ENCODE data around the gene LTO1. TPM values are rescaled to one million over a fixed set of nuclear protein-coding genes. Genes with fewer than 3 reads are reported as not detected.

LTO1 gene
- total and polyA plus RNA-seq, 2 of the 13 experiments (the other 11 are each of a cell fraction or from before 2014, with no cell fraction given) = 11.8 to 15.0 TPM

- TF ChIP-seq CREB1 (IDR thresholded peaks at IDR 0.05) = peak; percentile 27; the same call in 1 of the 2 replicates
- TF ChIP-seq CREB1 (CRISPR knock-in tag; IDR thresholded peaks at IDR 0.05) = no peak
- no peak for TF ChIP-seq ZNF570 (CRISPR knock-in tag; IDR thresholded peaks at IDR 0.05; ENCODE audit: borderline replicate concordance)
- TF ChIP-seq RARG (CRISPR knock-in tag; IDR thresholded peaks at IDR 0.05; ENCODE audit: low read depth) = no peak
- no peak for TF ChIP-seq KDM6A (CRISPR knock-in tag; IDR thresholded peaks at IDR 0.05; ENCODE audit: low read depth)
- TF ChIP-seq ZNF263 (CRISPR knock-in tag; IDR thresholded peaks at IDR 0.05) = peak; percentile 40
- no peak for TF ChIP-seq ZNF124 (CRISPR knock-in tag; IDR thresholded peaks at IDR 0.05)
- TF ChIP-seq, protein P1, sequence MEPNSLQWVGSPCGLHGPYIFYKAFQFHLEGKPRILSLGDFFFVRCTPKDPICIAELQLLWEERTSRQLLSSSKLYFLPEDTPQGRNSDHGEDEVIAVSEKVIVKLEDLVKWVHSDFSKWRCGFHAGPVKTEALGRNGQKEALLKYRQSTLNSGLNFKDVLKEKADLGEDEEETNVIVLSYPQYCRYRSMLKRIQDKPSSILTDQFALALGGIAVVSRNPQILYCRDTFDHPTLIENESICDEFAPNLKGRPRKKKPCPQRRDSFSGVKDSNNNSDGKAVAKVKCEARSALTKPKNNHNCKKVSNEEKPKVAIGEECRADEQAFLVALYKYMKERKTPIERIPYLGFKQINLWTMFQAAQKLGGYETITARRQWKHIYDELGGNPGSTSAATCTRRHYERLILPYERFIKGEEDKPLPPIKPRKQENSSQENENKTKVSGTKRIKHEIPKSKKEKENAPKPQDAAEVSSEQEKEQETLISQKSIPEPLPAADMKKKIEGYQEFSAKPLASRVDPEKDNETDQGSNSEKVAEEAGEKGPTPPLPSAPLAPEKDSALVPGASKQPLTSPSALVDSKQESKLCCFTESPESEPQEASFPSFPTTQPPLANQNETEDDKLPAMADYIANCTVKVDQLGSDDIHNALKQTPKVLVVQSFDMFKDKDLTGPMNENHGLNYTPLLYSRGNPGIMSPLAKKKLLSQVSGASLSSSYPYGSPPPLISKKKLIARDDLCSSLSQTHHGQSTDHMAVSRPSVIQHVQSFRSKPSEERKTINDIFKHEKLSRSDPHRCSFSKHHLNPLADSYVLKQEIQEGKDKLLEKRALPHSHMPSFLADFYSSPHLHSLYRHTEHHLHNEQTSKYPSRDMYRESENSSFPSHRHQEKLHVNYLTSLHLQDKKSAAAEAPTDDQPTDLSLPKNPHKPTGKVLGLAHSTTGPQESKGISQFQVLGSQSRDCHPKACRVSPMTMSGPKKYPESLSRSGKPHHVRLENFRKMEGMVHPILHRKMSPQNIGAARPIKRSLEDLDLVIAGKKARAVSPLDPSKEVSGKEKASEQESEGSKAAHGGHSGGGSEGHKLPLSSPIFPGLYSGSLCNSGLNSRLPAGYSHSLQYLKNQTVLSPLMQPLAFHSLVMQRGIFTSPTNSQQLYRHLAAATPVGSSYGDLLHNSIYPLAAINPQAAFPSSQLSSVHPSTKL (CRISPR knock-in tag; IDR thresholded peaks at IDR 0.05) = peak; percentile 51; the same call in 1 of the 2 replicates
- no peak for TF ChIP-seq ZNF251 (CRISPR knock-in tag; IDR thresholded peaks at IDR 0.05)
- no peak for TF ChIP-seq ZNF850 (CRISPR knock-in tag; conservative IDR thresholded peaks at IDR 0.05)
- TF ChIP-seq CEBPB (IDR thresholded peaks at IDR 0.05; ENCODE audit: borderline replicate concordance, low read depth, low read length) = no peak
- TF ChIP-seq TRIM22 (IDR thresholded peaks at IDR 0.05) = no peak
- TF ChIP-seq, protein P2, sequence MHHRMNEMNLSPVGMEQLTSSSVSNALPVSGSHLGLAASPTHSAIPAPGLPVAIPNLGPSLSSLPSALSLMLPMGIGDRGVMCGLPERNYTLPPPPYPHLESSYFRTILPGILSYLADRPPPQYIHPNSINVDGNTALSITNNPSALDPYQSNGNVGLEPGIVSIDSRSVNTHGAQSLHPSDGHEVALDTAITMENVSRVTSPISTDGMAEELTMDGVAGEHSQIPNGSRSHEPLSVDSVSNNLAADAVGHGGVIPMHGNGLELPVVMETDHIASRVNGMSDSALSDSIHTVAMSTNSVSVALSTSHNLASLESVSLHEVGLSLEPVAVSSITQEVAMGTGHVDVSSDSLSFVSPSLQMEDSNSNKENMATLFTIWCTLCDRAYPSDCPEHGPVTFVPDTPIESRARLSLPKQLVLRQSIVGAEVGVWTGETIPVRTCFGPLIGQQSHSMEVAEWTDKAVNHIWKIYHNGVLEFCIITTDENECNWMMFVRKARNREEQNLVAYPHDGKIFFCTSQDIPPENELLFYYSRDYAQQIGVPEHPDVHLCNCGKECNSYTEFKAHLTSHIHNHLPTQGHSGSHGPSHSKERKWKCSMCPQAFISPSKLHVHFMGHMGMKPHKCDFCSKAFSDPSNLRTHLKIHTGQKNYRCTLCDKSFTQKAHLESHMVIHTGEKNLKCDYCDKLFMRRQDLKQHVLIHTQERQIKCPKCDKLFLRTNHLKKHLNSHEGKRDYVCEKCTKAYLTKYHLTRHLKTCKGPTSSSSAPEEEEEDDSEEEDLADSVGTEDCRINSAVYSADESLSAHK (CRISPR knock-in tag; IDR thresholded peaks at IDR 0.05; ENCODE audit: borderline replicate concordance) = no peak
- no peak for TF ChIP-seq MLLT10 (CRISPR knock-in tag; IDR thresholded peaks at IDR 0.05)
- TF ChIP-seq, protein P3, sequence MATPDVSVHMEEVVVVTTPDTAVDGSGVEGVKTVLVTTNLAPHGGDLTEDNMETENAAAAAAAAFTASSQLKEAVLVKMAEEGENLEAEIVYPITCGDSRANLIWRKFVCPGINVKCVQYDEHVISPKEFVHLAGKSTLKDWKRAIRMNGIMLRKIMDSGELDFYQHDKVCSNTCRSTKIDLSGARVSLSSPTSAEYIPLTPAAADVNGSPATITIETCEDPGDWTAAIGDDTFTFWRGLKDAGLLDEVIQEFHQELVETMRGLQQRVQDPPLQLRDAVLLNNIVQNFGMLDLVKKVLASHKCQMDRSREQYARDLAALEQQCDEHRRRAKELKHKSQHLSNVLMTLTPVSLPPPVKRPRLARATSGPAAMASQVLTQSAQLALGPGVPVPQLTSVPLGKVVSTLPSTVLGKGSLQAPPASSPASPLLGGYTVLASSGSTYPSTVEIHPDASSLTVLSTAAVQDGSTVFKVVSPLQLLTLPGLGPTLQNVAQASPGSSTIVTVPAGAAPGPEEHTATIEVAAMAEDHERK (CRISPR knock-in tag; IDR thresholded peaks at IDR 0.05; ENCODE audit: low read depth) = no peak
- no peak for TF ChIP-seq CC2D1A (CRISPR knock-in tag; IDR thresholded peaks at IDR 0.05)
- peak; percentile 80; the same call in 1 of the 2 replicates for TF ChIP-seq KDM4B (CRISPR knock-in tag; IDR thresholded peaks at IDR 0.05)
- TF ChIP-seq SP4 (CRISPR knock-in tag; IDR thresholded peaks at IDR 0.05) = no peak
- TF ChIP-seq PAX8 (CRISPR knock-in tag; IDR thresholded peaks at IDR 0.05; ENCODE audit: borderline replicate concordance) = no peak
- no peak for TF ChIP-seq HHEX (CRISPR knock-in tag; IDR thresholded peaks at IDR 0.05)
Measured at GRCh38 chr11:69640995-69641581, 34.1 kb downstream of the LTO1 start, which contains the start of gene CCND1 (continued).

Measured in HepG2 (cell line).